Measurements from ENCODE around the gene IRX6. TPM values are rescaled to one million over a fixed set of nuclear protein-coding genes. Genes with fewer than 3 reads are reported as not detected.

Gene IRX6
- total and polyA plus RNA-seq, 4 experiments from 2014 or later = not detected

DNA sequence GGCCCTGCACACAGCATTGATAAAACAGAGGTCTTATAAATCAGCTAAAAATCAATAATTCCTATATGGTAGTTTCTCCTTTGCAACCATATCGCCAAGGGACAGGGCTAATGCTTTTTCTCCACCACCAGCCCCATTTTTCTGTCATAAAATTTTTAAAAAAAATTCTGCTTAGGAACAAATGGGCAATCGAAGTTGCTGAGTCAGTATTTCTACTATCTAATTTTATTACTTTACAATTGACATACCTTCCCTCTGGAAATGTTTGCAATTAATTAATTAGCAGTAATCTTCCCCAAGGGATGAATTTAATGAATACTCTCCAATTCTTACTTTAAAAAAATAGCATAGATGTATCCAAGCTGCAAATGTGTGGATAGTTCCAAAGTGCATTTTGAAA lies 1.7 kb upstream of the IRX6 start:
- H3K36me3 Mint-ChIP-seq = no peaks in the 10 kb centered on the region
- H3K9me3 ChIP-seq (ENCODE audit: control insufficient read depth in 1 of 2, low read length in 2 of 2) = no peaks in the 10 kb centered on the region
- no peaks in the 10 kb centered on the region for H3K27me3 ChIP-seq (ENCODE audit: insufficient read depth, low read length)
- H3K4me3 ChIP-seq (ENCODE audit: low read length in 2 of 2) = no peak overlapping the region
- POLR2A ChIA-PET (ENCODE audit: partially characterized antibody) = no interaction called here
- H3K4me1 ChIP-seq (ENCODE audit: insufficient read depth, low read length) = no peaks in the 10 kb centered on the region
- no peak overlapping the region for H3K27ac Mint-ChIP-seq
- no peaks in the 10 kb centered on the region for H3K4me1 Mint-ChIP-seq
- H3K4me3 Mint-ChIP-seq = no peak overlapping the region
- intact Hi-C loops (cut with micrococcal nuclease) = no loop called here
- peaks cover 22 to 24% of the 10 kb centered on the region in 2 donors for H3K27me3 Mint-ChIP-seq
- no peaks in the 10 kb centered on the region for H3K36me3 ChIP-seq (ENCODE audit: insufficient read depth, low read length)
- no peak overlapping the region for H3K27ac ChIP-seq (ENCODE audit: low read depth, low read length)
- CTCF ChIA-PET (ENCODE audit: partially characterized antibody) = no interaction called here
- H3K9me3 Mint-ChIP-seq = no peaks in the 10 kb centered on the region
- no peak for DNase-seq

DNA sequence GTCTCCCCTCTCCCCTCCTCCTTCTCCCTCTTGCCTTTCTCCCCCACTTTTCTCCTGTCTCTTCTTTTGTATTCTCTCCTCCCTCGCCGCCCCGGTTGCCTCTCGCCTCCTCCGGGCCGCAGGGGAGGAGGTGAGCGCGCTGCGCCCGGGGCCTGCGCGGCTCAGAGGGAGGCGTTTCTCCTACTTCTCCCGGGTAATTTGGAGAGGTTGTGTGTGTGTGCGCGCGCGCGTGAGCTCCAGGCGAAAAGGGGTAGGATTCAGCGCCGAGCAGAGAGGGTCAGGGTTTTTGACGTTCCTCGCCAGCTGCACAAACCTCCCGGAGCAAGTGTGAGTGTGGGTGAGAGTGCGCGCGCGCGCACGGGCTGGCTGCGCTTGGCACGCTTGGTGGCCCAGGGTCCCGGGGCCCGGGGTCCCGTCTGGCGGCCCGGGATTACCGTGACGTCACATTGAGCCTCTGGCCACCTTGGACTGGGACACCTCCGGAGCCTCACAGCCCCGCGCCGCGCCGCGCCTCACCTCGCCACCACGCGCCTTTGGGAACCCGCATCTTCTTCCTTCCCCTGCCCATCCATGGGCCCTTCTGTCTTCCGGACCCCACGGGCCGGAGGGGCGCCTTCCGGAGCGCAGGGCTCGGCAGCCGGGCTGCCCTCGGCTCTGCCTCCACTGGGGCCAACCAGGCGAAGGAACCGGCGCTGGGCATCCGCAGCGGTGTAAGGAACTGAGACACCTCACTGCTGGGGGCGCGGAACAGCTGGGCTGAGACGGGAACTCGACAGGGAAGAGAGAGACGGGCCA lies 479 bp downstream of the IRX6 start:
- Mint-ChIP-seq H3K27me3 (peaks cover 28 to 34% of the 10 kb centered on the region in 2 donors), H3K4me1 (no peaks in the 10 kb centered on the region), H3K36me3 (no peaks in the 10 kb centered on the region), H3K4me3 (no peak overlapping the region), H3K27ac (no peak overlapping the region), H3K9me3 (no peaks in the 10 kb centered on the region)
- no peaks in the 10 kb centered on the region for H3K9me3 ChIP-seq (ENCODE audit: control insufficient read depth in 1 of 2, low read length in 2 of 2)
- peaks cover 11% of the 10 kb centered on the region for H3K27me3 ChIP-seq (ENCODE audit: insufficient read depth, low read length)
- ChIA-PET CTCF (ENCODE audit: partially characterized antibody) (no interaction called here), POLR2A (ENCODE audit: partially characterized antibody) (no interaction called here)
- intact Hi-C loops (cut with micrococcal nuclease) = no loop called here
- H3K27ac ChIP-seq (ENCODE audit: low read depth, low read length) = no peak overlapping the region
- no peak for DNase-seq
- H3K4me3 ChIP-seq (ENCODE audit: low read length in 2 of 2) = no peak overlapping the region
- H3K4me1 ChIP-seq (ENCODE audit: insufficient read depth, low read length) = no peaks in the 10 kb centered on the region
- H3K36me3 ChIP-seq (ENCODE audit: insufficient read depth, low read length) = no peaks in the 10 kb centered on the region

DNA sequence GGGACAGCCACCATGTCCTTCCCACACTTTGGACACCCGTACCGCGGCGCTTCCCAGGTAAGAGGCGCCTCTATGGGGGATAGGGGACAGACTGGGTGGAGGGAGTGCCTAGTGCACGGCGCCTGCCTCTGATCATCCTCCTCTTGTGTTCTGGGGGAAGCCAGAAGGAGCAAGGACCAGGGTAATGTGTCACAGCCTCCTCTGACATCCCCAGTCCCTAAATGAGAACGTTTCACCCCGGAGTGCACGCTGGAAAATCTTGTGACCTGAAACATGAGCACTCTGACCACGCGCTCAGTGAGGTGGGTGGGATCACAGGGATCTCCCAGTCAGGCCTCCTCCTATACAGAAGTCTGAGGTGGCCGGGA lies 1.1 kb downstream of the IRX6 start:
- Mint-ChIP-seq H3K4me3 (no peak overlapping the region), H3K4me1 (no peaks in the 10 kb centered on the region), H3K9me3 (no peaks in the 10 kb centered on the region), H3K27me3 (peaks cover 33 to 40% of the 10 kb centered on the region in 2 donors), H3K36me3 (no peaks in the 10 kb centered on the region), H3K27ac (no peak overlapping the region)
- Histone ChIP-seq H3K4me1 (ENCODE audit: insufficient read depth, low read length) (no peaks in the 10 kb centered on the region), H3K9me3 (ENCODE audit: control insufficient read depth in 1 of 2, low read length in 2 of 2) (no peaks in the 10 kb centered on the region), H3K4me3 (ENCODE audit: low read length in 2 of 2) (no peak overlapping the region), H3K27ac (ENCODE audit: low read depth, low read length) (no peak overlapping the region), H3K27me3 (ENCODE audit: insufficient read depth, low read length) (peaks cover 11% of the 10 kb centered on the region), H3K36me3 (ENCODE audit: insufficient read depth, low read length) (no peaks in the 10 kb centered on the region)
- intact Hi-C loops (cut with micrococcal nuclease) = no loop called here
- ChIA-PET POLR2A (ENCODE audit: partially characterized antibody) (no interaction called here), CTCF (ENCODE audit: partially characterized antibody) (no interaction called here)
- no peak for DNase-seq

DNA sequence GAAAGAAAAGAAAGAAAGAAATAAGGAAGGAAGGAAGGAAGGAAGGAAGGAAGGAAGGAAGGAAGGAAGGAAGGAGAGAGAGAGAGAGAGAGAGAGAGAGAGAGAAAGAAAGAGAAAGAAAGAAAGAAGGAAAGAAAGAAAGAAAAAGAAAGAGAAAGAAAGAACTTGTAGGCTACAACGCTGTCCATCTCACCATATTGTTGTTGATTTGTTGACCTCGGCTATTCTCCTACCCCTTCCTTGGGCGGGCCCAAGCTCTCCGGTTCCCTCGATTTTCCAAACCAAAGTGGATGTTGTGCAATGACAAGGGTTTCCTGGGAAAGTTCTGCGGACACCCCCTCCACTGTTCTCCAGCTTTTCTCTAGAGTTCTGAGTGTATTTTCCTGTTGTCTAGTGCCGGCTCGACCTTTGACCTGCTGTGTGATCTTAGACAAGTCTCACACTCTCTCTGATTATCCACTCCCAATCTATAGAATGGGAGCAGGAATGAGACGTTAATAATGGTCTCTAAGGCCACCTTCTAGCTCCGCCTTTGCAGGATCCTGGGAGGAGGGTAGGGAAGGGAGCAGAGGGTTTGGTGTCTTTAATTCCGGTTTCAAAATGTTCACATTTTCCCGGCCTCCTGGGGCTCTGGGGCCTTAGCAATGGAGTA lies 1.6 kb downstream of the IRX6 start:
- Histone ChIP-seq H3K27me3 (ENCODE audit: insufficient read depth, low read length) (peaks cover 13% of the 10 kb centered on the region), H3K36me3 (ENCODE audit: insufficient read depth, low read length) (no peaks in the 10 kb centered on the region), H3K4me3 (ENCODE audit: low read length in 2 of 2) (no peak overlapping the region), H3K4me1 (ENCODE audit: insufficient read depth, low read length) (no peaks in the 10 kb centered on the region), H3K9me3 (ENCODE audit: control insufficient read depth in 1 of 2, low read length in 2 of 2) (no peaks in the 10 kb centered on the region), H3K27ac (ENCODE audit: low read depth, low read length) (no peak overlapping the region)
- peaks cover 0 to 4% (median 2%) of the 10 kb centered on the region in 4 donors for H3K4me1 Mint-ChIP-seq
- H3K27ac Mint-ChIP-seq = no peak overlapping the region
- ChIA-PET POLR2A (ENCODE audit: partially characterized antibody) (no interaction called here), CTCF (ENCODE audit: partially characterized antibody) (no interaction called here)
- H3K9me3 Mint-ChIP-seq = peaks cover 0 to under 1% (median 0%) of the 10 kb centered on the region in 8 donors
- H3K27me3 Mint-ChIP-seq = peaks cover 35 to 44% of the 10 kb centered on the region in 2 donors
- intact Hi-C loops (cut with micrococcal nuclease) = no loop called here
- no peaks in the 10 kb centered on the region for H3K36me3 Mint-ChIP-seq
- DNase-seq = no peak
- peak overlapping the region in 1 of 8 donors; percentile 8 for H3K4me3 Mint-ChIP-seq

DNA sequence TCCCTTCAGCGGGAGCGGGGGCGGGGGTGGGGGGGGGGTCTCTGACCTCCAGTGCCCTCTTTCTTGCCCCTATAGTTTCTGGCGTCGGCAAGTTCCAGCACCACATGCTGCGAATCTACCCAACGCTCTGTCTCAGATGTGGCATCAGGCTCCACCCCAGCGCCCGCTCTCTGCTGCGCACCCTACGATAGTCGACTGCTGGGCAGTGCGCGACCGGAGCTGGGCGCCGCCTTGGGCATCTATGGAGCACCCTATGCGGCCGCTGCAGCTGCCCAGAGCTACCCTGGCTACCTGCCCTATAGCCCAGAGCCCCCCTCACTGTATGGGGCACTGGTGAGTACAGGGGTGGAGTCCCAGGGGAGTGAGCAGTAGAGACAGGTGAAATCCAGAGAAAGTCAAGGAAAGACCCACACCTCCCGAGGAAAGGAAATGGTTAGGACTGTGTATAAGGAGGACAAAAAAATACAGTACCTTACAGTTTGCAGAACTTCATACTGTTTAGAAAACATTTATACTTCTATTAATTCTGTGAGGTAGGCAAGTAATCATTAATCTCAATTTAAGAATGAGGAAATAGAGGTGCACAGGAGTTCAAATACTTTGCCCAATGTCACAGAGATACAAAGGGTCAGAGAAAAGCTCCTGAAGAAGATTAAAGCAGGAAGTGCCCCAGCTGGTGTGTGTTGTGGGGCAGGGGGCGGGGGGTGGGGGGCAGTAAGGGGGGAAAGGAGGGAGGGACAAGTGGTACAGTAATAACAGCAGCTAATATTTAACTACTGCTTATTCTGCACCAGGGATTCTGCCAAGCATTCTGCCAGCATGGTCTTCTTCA lies 2.5 kb downstream of the IRX6 start:
- intact Hi-C loops (cut with micrococcal nuclease) = no loop called here
- no peak overlapping the region for H3K27ac ChIP-seq (ENCODE audit: low read depth, low read length)
- DNase-seq = no peak
- peaks cover 17% of the 10 kb centered on the region for H3K27me3 ChIP-seq (ENCODE audit: insufficient read depth, low read length)
- Mint-ChIP-seq H3K4me1 (peaks cover 0 to 13% (median 3%) of the 10 kb centered on the region in 4 donors), H3K36me3 (no peaks in the 10 kb centered on the region), H3K4me3 (no peak overlapping the region), H3K27me3 (peaks cover 38 to 52% of the 10 kb centered on the region in 2 donors), H3K27ac (peak overlapping the region in 1 of 7 donors; percentile 38), H3K9me3 (peaks cover 0 to 2% (median 0%) of the 10 kb centered on the region in 8 donors)
- no peaks in the 10 kb centered on the region for H3K4me1 ChIP-seq (ENCODE audit: insufficient read depth, low read length)
- CTCF ChIA-PET (ENCODE audit: partially characterized antibody) = no interaction called here
- POLR2A ChIA-PET (ENCODE audit: partially characterized antibody) = no interaction called here
- no peaks in the 10 kb centered on the region for H3K36me3 ChIP-seq (ENCODE audit: insufficient read depth, low read length)
- H3K9me3 ChIP-seq (ENCODE audit: control insufficient read depth in 1 of 2, low read length in 2 of 2) = no peaks in the 10 kb centered on the region
- H3K4me3 ChIP-seq (ENCODE audit: low read length in 2 of 2) = no peak overlapping the region

DNA sequence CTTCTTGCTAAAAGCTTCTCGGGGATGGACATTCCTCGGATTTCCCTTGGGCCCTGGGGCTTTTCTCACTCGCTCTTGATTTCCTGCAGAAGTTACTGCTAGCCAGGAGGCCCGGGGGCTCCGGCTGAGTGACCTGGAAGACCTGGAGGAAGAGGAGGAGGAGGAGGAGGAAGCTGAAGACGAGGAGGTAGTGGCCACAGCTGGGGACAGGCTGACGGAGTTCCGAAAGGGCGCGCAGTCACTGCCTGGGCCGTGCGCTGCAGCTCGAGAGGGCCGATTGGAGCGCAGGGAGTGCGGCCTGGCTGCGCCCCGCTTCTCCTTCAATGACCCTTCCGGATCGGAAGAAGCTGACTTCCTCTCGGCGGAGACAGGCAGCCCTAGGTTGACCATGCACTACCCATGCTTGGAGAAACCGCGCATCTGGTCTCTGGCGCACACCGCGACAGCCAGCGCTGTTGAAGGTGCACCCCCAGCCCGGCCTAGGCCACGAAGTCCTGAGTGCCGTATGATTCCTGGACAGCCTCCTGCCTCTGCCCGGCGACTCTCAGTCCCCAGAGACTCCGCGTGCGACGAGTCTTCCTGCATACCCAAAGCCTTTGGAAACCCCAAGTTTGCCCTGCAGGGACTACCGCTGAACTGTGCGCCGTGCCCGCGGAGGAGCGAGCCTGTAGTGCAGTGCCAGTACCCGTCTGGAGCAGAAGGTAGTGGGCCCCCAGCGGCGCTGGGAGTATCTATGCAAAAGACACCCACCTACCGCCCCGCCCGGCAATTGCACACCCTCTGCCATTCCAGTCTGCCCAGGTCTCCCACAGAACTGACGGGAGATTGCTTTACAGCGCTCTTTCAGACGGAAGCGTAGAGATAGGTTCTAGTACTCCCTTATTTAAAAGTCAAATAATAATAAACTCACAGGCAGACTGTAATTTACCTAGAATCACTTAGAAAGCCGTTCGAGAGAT lies 4.9 kb downstream of the IRX6 start:
- Mint-ChIP-seq H3K9me3 (peaks cover 0 to 2% (median 0%) of the 10 kb centered on the region in 8 donors), H3K27ac (no peak overlapping the region), H3K4me3 (no peak overlapping the region), H3K36me3 (no peaks in the 10 kb centered on the region), H3K4me1 (peaks cover 0 to 13% (median 4%) of the 10 kb centered on the region in 4 donors), H3K27me3 (peaks cover 55 to 56% of the 10 kb centered on the region in 2 donors)
- H3K4me1 ChIP-seq (ENCODE audit: insufficient read depth, low read length) = no peaks in the 10 kb centered on the region
- no peaks in the 10 kb centered on the region for H3K36me3 ChIP-seq (ENCODE audit: insufficient read depth, low read length)
- no peak overlapping the region for H3K4me3 ChIP-seq (ENCODE audit: low read length in 2 of 2)
- DNase-seq = no peak
- ChIA-PET CTCF (ENCODE audit: partially characterized antibody) (no interaction called here), POLR2A (ENCODE audit: partially characterized antibody) (no interaction called here)
- H3K27ac ChIP-seq (ENCODE audit: low read depth, low read length) = no peak overlapping the region
- H3K9me3 ChIP-seq (ENCODE audit: control insufficient read depth in 1 of 2, low read length in 2 of 2) = no peaks in the 10 kb centered on the region
- H3K27me3 ChIP-seq (ENCODE audit: insufficient read depth, low read length) = peaks cover 17% of the 10 kb centered on the region
- intact Hi-C loops (cut with micrococcal nuclease) = no loop called here
